ENCODE data around the gene DGLUCY. TPM values are rescaled to one million over a fixed set of nuclear protein-coding genes. Genes with fewer than 3 reads are reported as not detected.
A peak's percentile ranks its signal among the peaks of the same experiment; 100 is the strongest.

Gene DGLUCY
- total and polyA plus RNA-seq, 2 experiments from 2014 or later, result 15.2 to 15.7 TPM

DNA sequence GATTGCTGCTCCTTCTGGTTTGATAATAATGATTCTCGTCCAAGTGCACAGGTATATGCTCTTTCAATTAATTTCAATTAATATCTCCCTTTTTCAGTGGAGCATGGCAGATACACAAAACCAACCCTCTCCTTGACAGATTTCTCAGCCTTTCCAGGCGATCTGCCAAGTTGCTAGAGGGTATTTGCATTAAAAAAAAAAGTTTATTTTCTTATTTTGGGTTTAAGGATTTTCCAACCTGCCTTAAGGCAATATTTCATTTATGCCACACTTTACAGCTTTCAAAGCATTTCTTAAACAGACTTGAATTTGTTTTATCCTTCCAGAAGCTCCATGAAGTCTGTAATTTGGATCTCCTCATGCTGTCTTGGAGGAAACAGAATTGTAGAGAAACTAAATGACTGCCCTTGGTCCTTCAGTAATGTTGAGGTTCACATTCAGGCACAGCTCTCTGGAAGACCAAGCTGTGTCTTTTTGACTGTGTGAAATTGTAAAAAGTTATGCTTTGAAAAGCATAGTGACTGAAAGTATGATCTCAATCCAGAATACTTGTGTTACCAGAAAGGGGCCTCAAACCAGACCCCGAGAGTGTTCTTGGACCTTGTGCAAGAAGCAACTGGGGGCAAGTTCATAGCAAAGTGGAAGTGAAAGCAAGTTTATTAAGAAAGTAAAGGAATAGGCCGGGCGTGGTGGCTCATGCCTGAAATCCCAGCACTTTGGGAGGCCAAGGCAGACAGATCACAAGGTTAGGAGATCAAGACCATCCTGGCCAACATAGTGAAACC is 2.3 kb downstream of the DGLUCY start:
- no peak for TF ChIP-seq EZH2phosphoT487 (IDR thresholded peaks at IDR 0.05; ENCODE audit: insufficient read depth, low read depth)
- no peak for TF ChIP-seq EZH2 (IDR thresholded peaks at IDR 0.05; ENCODE audit: insufficient read depth, poor library complexity, severe bottlenecking)
- Histone ChIP-seq H3K27ac (no peak overlapping the region), H3K4me1 (ENCODE audit: insufficient read depth) (peaks cover 17% of the 10 kb centered on the region), H3K79me2 (ENCODE audit: insufficient read depth) (peaks cover 5% of the 10 kb centered on the region; the same call in 1 of the 2 replicates), H3K4me3 (0 out of 2 replicates have a peak overlapping the region, but pooled peaks have one; percentile 80), H3K9me2 (ENCODE audit: insufficient read depth) (no peaks in the 10 kb centered on the region), H3K4me2 (ENCODE audit: unreplicated experiment) (peak overlapping the region; percentile 97), H2AFZ (peak overlapping the region; percentile 86; the same call in 1 of the 2 replicates), H3K27me3 (replicated peaks; ENCODE audit: insufficient read depth) (no peaks in the 10 kb centered on the region), H3K9me3 (ENCODE audit: low read depth) (no peaks in the 10 kb centered on the region), H3K36me3 (ENCODE audit: low read depth) (no peaks in the 10 kb centered on the region), H3K9ac (0 out of 2 replicates have a peak overlapping the region, but pooled peaks have one; percentile 89), H4K20me1 (ENCODE audit: insufficient read depth) (no peaks in the 10 kb centered on the region), H3F3A (ENCODE audit: insufficient read depth) (peaks cover 16% of the 10 kb centered on the region)
- in situ Hi-C loops (cut with MboI), result no loop called here
- WGBS, 2 experiments (ENCODE audit: low coverage in 1 of 2, low lambda C conversion rate in 2 of 2, missing lambda C conversion rate in 2 of 2), result 90 to 97% methylated on average over 5 of the region's 5 CpGs
- DNase-seq, result no peak

DNA sequence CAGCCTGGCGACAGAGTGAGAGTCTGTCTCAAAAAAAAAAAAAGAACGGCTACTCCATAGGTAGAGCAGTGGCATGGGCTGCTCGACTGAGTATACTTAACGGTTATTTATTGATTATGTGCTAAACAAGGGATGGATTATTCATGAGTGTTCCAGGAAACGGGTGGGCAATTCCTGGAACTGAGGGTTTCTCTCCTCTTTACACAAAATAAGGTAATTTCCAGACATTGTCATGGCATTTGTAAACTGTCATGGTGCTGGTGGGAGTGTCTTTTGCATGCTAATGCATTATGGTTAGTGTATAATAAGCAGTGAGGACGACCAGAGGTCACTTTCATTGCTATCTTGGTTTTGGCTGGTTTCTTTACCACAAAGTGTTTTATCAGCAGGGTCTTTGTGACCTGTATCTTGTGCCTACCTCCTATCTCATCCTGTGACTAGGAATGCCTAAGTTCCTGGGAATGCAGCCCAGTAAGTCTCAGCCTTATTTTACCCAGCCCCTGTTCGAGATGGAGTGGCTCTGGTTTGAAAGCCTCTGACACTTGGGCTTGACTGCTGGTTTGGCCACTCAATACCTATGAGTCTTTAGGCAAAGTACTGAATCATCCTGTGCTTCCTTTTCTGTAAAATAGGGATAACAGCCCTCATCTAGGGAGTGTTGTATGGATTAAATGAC is 3.2 kb downstream of the DGLUCY start:
- H3K27me3 ChIP-seq (replicated peaks; ENCODE audit: insufficient read depth), result no peaks in the 10 kb centered on the region
- H4K20me1 ChIP-seq (ENCODE audit: insufficient read depth), result no peaks in the 10 kb centered on the region
- TF ChIP-seq EZH2phosphoT487 (IDR thresholded peaks at IDR 0.05; ENCODE audit: insufficient read depth, low read depth), result no peak
- no peak for TF ChIP-seq EZH2 (IDR thresholded peaks at IDR 0.05; ENCODE audit: insufficient read depth, poor library complexity, severe bottlenecking)
- H3K4me1 ChIP-seq (ENCODE audit: insufficient read depth), result peaks cover 17% of the 10 kb centered on the region
- H3K79me2 ChIP-seq (ENCODE audit: insufficient read depth), result peaks cover 5% of the 10 kb centered on the region; the same call in 1 of the 2 replicates
- H3K4me2 ChIP-seq (ENCODE audit: unreplicated experiment), result no peak overlapping the region
- no peak overlapping the region for H3K9ac ChIP-seq
- no peak overlapping the region for H2AFZ ChIP-seq
- in situ Hi-C loops (cut with MboI), result no loop called here
- no peak for DNase-seq
- no peaks in the 10 kb centered on the region for H3K36me3 ChIP-seq (ENCODE audit: low read depth)
- H3K9me2 ChIP-seq (ENCODE audit: insufficient read depth), result no peaks in the 10 kb centered on the region
- 84 to 86% methylated on average over 7 of the region's 7 CpGs for WGBS, 2 experiments (ENCODE audit: low coverage in 1 of 2, low lambda C conversion rate in 2 of 2, missing lambda C conversion rate in 2 of 2)
- H3K27ac ChIP-seq, result no peak overlapping the region
- H3K9me3 ChIP-seq (ENCODE audit: low read depth), result no peaks in the 10 kb centered on the region
- peaks cover 16% of the 10 kb centered on the region for H3F3A ChIP-seq (ENCODE audit: insufficient read depth)
- H3K4me3 ChIP-seq, result no peak overlapping the region

DNA sequence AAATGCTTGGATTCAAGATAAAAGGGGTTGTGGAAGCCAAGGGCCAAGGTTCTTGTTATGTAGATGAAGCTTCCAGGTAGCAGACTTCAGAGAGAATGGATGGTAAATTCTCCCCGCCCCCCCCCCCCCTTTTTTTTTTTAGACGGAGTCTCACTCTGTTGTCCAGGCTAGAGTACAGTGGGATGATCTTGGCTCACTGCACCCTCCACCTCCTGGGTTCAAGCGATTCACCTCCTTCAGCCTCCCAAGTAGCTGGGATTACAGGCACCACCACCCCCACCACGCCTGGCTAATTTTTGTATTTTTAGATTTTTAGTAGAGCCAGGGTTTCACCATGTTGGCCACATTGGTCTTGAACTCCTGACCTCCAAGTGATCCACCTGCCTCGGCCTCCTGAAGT is 4.1 kb downstream of the DGLUCY start:
- peaks cover 5% of the 10 kb centered on the region; the same call in 1 of the 2 replicates for H3K79me2 ChIP-seq (ENCODE audit: insufficient read depth)
- no peaks in the 10 kb centered on the region for H3K36me3 ChIP-seq (ENCODE audit: low read depth)
- no peaks in the 10 kb centered on the region for H3K27me3 ChIP-seq (replicated peaks; ENCODE audit: insufficient read depth)
- TF ChIP-seq EZH2phosphoT487 (IDR thresholded peaks at IDR 0.05; ENCODE audit: insufficient read depth, low read depth), result no peak
- TF ChIP-seq EZH2 (IDR thresholded peaks at IDR 0.05; ENCODE audit: insufficient read depth, poor library complexity, severe bottlenecking), result no peak
- H4K20me1 ChIP-seq (ENCODE audit: insufficient read depth), result no peaks in the 10 kb centered on the region
- H3F3A ChIP-seq (ENCODE audit: insufficient read depth), result peaks cover 16% of the 10 kb centered on the region
- no peak overlapping the region for H3K9ac ChIP-seq
- no peak overlapping the region for H3K4me2 ChIP-seq (ENCODE audit: unreplicated experiment)
- DNase-seq, result no peak
- H2AFZ ChIP-seq, result no peak overlapping the region
- H3K9me3 ChIP-seq (ENCODE audit: low read depth), result no peaks in the 10 kb centered on the region
- no peaks in the 10 kb centered on the region for H3K9me2 ChIP-seq (ENCODE audit: insufficient read depth)
- WGBS, 2 experiments (ENCODE audit: low coverage in 1 of 2, low lambda C conversion rate in 2 of 2, missing lambda C conversion rate in 2 of 2), result 74 to 87% methylated on average over 4 to 5 of the region's 5 CpGs
- H3K27ac ChIP-seq, result no peak overlapping the region
- no peak overlapping the region for H3K4me3 ChIP-seq
- H3K4me1 ChIP-seq (ENCODE audit: insufficient read depth), result peaks cover 17% of the 10 kb centered on the region
- in situ Hi-C loops (cut with MboI), result no loop called here

DNA sequence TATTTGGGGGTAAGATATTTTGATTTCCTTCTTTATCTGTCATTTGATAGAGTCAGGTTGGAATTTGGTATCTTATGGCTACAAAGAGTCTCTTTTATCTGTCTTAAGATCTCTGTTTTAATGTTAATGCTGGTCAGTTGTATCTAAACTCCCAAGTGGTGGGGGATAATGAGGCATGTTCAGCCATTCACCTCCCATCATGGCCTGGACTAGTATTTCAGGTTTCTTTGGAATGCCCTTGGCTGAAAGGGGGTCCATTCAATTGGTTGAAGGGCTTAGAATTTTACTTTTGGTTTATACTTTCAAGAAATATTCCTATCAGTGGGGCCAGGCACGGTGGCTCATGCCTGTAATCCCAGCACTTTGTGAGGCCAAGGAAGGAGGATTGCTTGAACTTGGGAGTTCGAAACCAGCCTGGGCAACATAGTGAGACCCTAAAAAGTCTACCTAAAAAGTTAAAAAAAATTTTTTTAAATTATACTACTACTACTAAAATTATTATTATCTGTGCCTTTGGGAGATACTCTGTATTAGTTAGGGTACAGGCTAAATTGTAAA is 4.7 kb downstream of the DGLUCY start:
- in situ Hi-C loops (cut with MboI), result no loop called here
- peaks cover 5% of the 10 kb centered on the region; the same call in 1 of the 2 replicates for H3K79me2 ChIP-seq (ENCODE audit: insufficient read depth)

More for the DNA sequence above, 4.7 kb downstream of the DGLUCY start:
- no peaks in the 10 kb centered on the region for H3K9me2 ChIP-seq (ENCODE audit: insufficient read depth)
- H2AFZ ChIP-seq, result no peak overlapping the region
- peaks cover 16% of the 10 kb centered on the region for H3F3A ChIP-seq (ENCODE audit: insufficient read depth)
- no peaks in the 10 kb centered on the region for H4K20me1 ChIP-seq (ENCODE audit: insufficient read depth)
- DNase-seq, result no peak
- H3K27me3 ChIP-seq (replicated peaks; ENCODE audit: insufficient read depth), result no peaks in the 10 kb centered on the region
- H3K36me3 ChIP-seq (ENCODE audit: low read depth), result no peaks in the 10 kb centered on the region
- H3K9me3 ChIP-seq (ENCODE audit: low read depth), result no peaks in the 10 kb centered on the region
- H3K4me1 ChIP-seq (ENCODE audit: insufficient read depth), result peaks cover 15% of the 10 kb centered on the region
- WGBS, 2 experiments (ENCODE audit: low coverage in 1 of 2, low lambda C conversion rate in 2 of 2, missing lambda C conversion rate in 2 of 2), result 98 to 100% methylated on average over 2 of the region's 2 CpGs
- H3K27ac ChIP-seq, result no peak overlapping the region
- no peak for TF ChIP-seq EZH2 (IDR thresholded peaks at IDR 0.05; ENCODE audit: insufficient read depth, poor library complexity, severe bottlenecking)
- TF ChIP-seq EZH2phosphoT487 (IDR thresholded peaks at IDR 0.05; ENCODE audit: insufficient read depth, low read depth), result no peak
- no peak overlapping the region for H3K4me2 ChIP-seq (ENCODE audit: unreplicated experiment)
- H3K4me3 ChIP-seq, result no peak overlapping the region
- H3K9ac ChIP-seq, result no peak overlapping the region

Data from GM23248 (cell line).